H9 (cell line): ENCODE measurements around the gene EXOSC2. TPM values are rescaled to one million over a fixed set of nuclear protein-coding genes. Genes with fewer than 3 reads are reported as not detected.
A peak's percentile ranks its signal among the peaks of the same experiment; 100 is the strongest.

Experiments
- DNase-seq: peaks from one replicate; pipeline ENCODE4 v3.0.0-alpha.2; 2017
- H2AFZ ChIP-seq: one replicate; pipeline ENCODE4 v1.6.1; 2013; ENCODE audit warnings: mild to moderate bottlenecking, low read length, control low read depth, moderate library complexity
- H2AK5ac ChIP-seq: 2 replicates; pipeline ENCODE4 v1.6.1; 2013; ENCODE audit warnings: low read length, control low read depth, mixed read lengths; ENCODE audit not compliant: insufficient read length
- H2BK120ac ChIP-seq: one replicate; pipeline ENCODE4 v1.6.1; 2013; ENCODE audit warnings: low read depth, mild to moderate bottlenecking, low read length, control low read depth, inconsistent platforms; ENCODE audit not compliant: poor library complexity, severe bottlenecking
- H2BK12ac ChIP-seq: 2 replicates; pipeline ENCODE4 v1.6.1; 2013; ENCODE audit warnings: low read length, control low read depth, mixed read lengths, low read depth; ENCODE audit not compliant: insufficient read length
- H2BK15ac ChIP-seq: 2 replicates; pipeline ENCODE4 v1.6.1; 2013; ENCODE audit warnings: low read depth, low read length, control low read depth
- H2BK20ac ChIP-seq: one replicate; pipeline ENCODE4 v1.6.1; 2013; ENCODE audit warnings: low read depth, mild to moderate bottlenecking, low read length, control low read depth, inconsistent platforms; ENCODE audit not compliant: poor library complexity, severe bottlenecking
- H2BK5ac ChIP-seq: 2 replicates; pipeline ENCODE4 v1.6.1; 2013; ENCODE audit warnings: low read length, control low read depth, mixed read lengths; ENCODE audit not compliant: insufficient read length
- H3K14ac ChIP-seq: 2 replicates; pipeline ENCODE4 v1.6.1; 2013; ENCODE audit warnings: low read length, control low read depth; ENCODE audit not compliant: insufficient read depth
- H3K18ac ChIP-seq: 2 replicates; pipeline ENCODE4 v1.6.1; 2013; ENCODE audit warnings: low read depth, mild to moderate bottlenecking, mixed read lengths, low read length, control low read depth; ENCODE audit not compliant: insufficient read length
- H3K23ac ChIP-seq: 2 replicates; pipeline ENCODE4 v1.6.1; 2013; ENCODE audit warnings: low read length, control low read depth, mixed read lengths, low read depth; ENCODE audit not compliant: insufficient read length
- H3K23me2 ChIP-seq: 2 replicates; pipeline ENCODE4 v1.6.1; 2013; ENCODE audit warnings: low read depth, mild to moderate bottlenecking, mixed read lengths, low read length, control low read depth; ENCODE audit not compliant: insufficient read length, poor library complexity, severe bottlenecking
- H3K27ac ChIP-seq: 2 replicates; pipeline ENCODE4 v1.5.1; 2013; ENCODE audit warnings: low read length, control low read depth, mixed read lengths, low read depth; ENCODE audit not compliant: insufficient read length
- H3K27me3 ChIP-seq: 2 replicates; pipeline ENCODE4 v1.6.1; 2013; ENCODE audit warnings: low read length, control low read depth, inconsistent platforms; ENCODE audit not compliant: insufficient read depth
- H3K4ac ChIP-seq: 2 replicates; pipeline ENCODE4 v1.6.1; 2013; ENCODE audit warnings: low read depth, mild to moderate bottlenecking, control low read depth, inconsistent platforms, low read length, moderate library complexity
- H3K4me1 ChIP-seq: 2 replicates; pipeline ENCODE4 v1.6.1; 2013; ENCODE audit warnings: low read length, control low read depth, inconsistent platforms; ENCODE audit not compliant: insufficient read depth
- H3K4me2 ChIP-seq: 2 replicates; pipeline ENCODE4 v1.6.1; 2013; ENCODE audit warnings: low read length, control low read depth, mixed read lengths; ENCODE audit not compliant: insufficient read length, insufficient read depth
- H3K56ac ChIP-seq: 2 replicates; pipeline ENCODE4 v1.6.1; 2013; ENCODE audit warnings: low read depth, mild to moderate bottlenecking, mixed read lengths, low read length, control low read depth; ENCODE audit not compliant: insufficient read length
- H3K79me1 ChIP-seq: 2 replicates; pipeline ENCODE4 v1.6.1; 2013; ENCODE audit warnings: low read depth, mild to moderate bottlenecking, moderate library complexity, low read length, control low read depth, inconsistent platforms; ENCODE audit not compliant: insufficient read depth, poor library complexity, severe bottlenecking
- H3K79me2 ChIP-seq: 2 replicates; pipeline ENCODE4 v1.6.1; 2013; ENCODE audit warnings: low read length, control low read depth, inconsistent platforms; ENCODE audit not compliant: insufficient read depth
- H3K9ac ChIP-seq: 2 replicates; pipeline ENCODE4 v1.6.1; 2013; ENCODE audit warnings: low read length, control low read depth, mixed read lengths; ENCODE audit not compliant: insufficient read length; ENCODE audit errors: extremely low read depth
- H3K9me3 ChIP-seq: one replicate; pipeline ENCODE4 v1.6.1; 2013; ENCODE audit warnings: low read depth, low read length, inconsistent platforms; ENCODE audit not compliant: control insufficient read depth
- H3T11ph ChIP-seq: one replicate; pipeline ENCODE4 v1.6.1; 2013; ENCODE audit warnings: mild to moderate bottlenecking, low read length, control low read depth, inconsistent platforms
- H4K20me1 ChIP-seq: one replicate; pipeline ENCODE4 v1.6.1; 2013; ENCODE audit not compliant: control insufficient read depth, insufficient read length, insufficient read depth
- H4K5ac ChIP-seq: 2 replicates; pipeline ENCODE4 v1.6.1; 2013; ENCODE audit warnings: low read depth, mild to moderate bottlenecking, mixed read lengths, low read length, control low read depth; ENCODE audit not compliant: insufficient read length
- H4K8ac ChIP-seq: replicated peaks from 2 replicates; pipeline ENCODE4 v1.6.1; 2013; ENCODE audit warnings: low read length, control low read depth, mixed read lengths, low read depth; ENCODE audit not compliant: insufficient read length
- H4K91ac ChIP-seq: 2 replicates; pipeline ENCODE4 v1.6.1; 2013; ENCODE audit warnings: low read depth, mild to moderate bottlenecking, moderate library complexity, mixed read lengths, low read length, control low read depth; ENCODE audit not compliant: insufficient read length
- H3K27ac Mint-ChIP-seq, 3 experiments: 2 replicates in 2 of 3; 3 replicates in 1 of 3; pipeline ENCODE4 v1.8.0; 2020 to 2021; ENCODE audit warnings: mixed read lengths in 3 of 3, mild to moderate bottlenecking in 1 of 3, moderate library complexity in 1 of 3
- H3K27me3 Mint-ChIP-seq: 2 replicates; pipeline ENCODE4 v1.8.0; 2021; ENCODE audit warnings: low read depth, mild to moderate bottlenecking, moderate library complexity, mixed read lengths
- H3K36me3 Mint-ChIP-seq, 3 experiments: 2 replicates in 2 of 3; 3 replicates in 1 of 3; pipeline ENCODE4 v1.8.0; 2020 to 2021; ENCODE audit warnings: low read depth in 3 of 3, mixed read lengths in 3 of 3; ENCODE audit not compliant: insufficient read depth in 1 of 3
- H3K4me1 Mint-ChIP-seq, 2 experiments: 2 replicates each; pipeline ENCODE4 v1.8.0; 2020; ENCODE audit warnings: mixed read lengths in 2 of 2
- H3K4me3 Mint-ChIP-seq, 2 experiments: 2 replicates in 1 of 2; 3 replicates in 1 of 2; pipeline ENCODE4 v1.8.0; 2020 to 2021; ENCODE audit warnings: mild to moderate bottlenecking in 2 of 2, mixed read lengths in 2 of 2, moderate library complexity in 1 of 2
- H3K9me3 Mint-ChIP-seq, 2 experiments: 2 replicates in 1 of 2; 3 replicates in 1 of 2; pipeline ENCODE4 v1.8.0; 2020; ENCODE audit warnings: mild to moderate bottlenecking in 2 of 2, mixed read lengths in 2 of 2, moderate library complexity in 1 of 2
- WGBS: extraction: QIAGEN DNeasy Blood & Tissue Kit; methylation state at CpG from one replicate; pipeline ENCODE4 v1.1.7; 2013; ENCODE audit warnings: missing lambda C conversion rate, low lambda C conversion rate, mixed read lengths; ENCODE audit not compliant: insufficient read length; ENCODE audit errors: extremely low coverage; 5-methylcytosine and 5-hydroxymethylcytosine counted together
- total RNA-seq: library from RNA; stranded (reverse); gene quantifications from 2 replicates; pipeline ENCODE4 v1.2.1, GENCODE V29; 2021
- TF ChIP-seq, protein P1 (sequence below): fragments of 200-600 bp; sonication (generic); conservative IDR thresholded peaks from 3 replicates; pipeline ENCODE4 v1.8.0; 2021; ENCODE audit warnings: antibody characterized with exemption, mild to moderate bottlenecking

EXOSC2 gene
- total RNA-seq, 1 experiment from 2014 or later, result 94.5 TPM

- TF ChIP-seq, protein P1, sequence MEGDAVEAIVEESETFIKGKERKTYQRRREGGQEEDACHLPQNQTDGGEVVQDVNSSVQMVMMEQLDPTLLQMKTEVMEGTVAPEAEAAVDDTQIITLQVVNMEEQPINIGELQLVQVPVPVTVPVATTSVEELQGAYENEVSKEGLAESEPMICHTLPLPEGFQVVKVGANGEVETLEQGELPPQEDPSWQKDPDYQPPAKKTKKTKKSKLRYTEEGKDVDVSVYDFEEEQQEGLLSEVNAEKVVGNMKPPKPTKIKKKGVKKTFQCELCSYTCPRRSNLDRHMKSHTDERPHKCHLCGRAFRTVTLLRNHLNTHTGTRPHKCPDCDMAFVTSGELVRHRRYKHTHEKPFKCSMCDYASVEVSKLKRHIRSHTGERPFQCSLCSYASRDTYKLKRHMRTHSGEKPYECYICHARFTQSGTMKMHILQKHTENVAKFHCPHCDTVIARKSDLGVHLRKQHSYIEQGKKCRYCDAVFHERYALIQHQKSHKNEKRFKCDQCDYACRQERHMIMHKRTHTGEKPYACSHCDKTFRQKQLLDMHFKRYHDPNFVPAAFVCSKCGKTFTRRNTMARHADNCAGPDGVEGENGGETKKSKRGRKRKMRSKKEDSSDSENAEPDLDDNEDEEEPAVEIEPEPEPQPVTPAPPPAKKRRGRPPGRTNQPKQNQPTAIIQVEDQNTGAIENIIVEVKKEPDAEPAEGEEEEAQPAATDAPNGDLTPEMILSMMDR, result no peak
Measured at GRCh38 chr9:130715270-130715669, 21.7 kb downstream of the EXOSC2 start.

More at GRCh38 chr9:130715270-130715669, 21.7 kb downstream of the EXOSC2 start:
- WGBS, result no CpG with 5 or more reads among the region's 3 CpGs
- Histone ChIP-seq H3K4me2 (peak overlapping the region; percentile 89), H3K9me3 (no peaks in the 10 kb centered on the region), H2AFZ (no peak overlapping the region), H3K23me2 (peaks cover 5% of the 10 kb centered on the region), H3K18ac (no peak overlapping the region), H4K20me1 (no peaks in the 10 kb centered on the region), H3K14ac (no peak overlapping the region), H3K27me3 (no peaks in the 10 kb centered on the region), H4K5ac (no peak overlapping the region), H3K4ac (no peak overlapping the region), H3K23ac (no peak overlapping the region), H2BK120ac (no peak overlapping the region), H3K79me1 (peaks cover 3% of the 10 kb centered on the region), H3K56ac (no peak overlapping the region), H3K4me1 (peaks cover 7% of the 10 kb centered on the region; the same call in 1 of the 2 replicates), H4K91ac (no peak overlapping the region), H2BK5ac (no peak overlapping the region), H3K79me2 (peaks cover 6% of the 10 kb centered on the region; the same call in 1 of the 2 replicates), H2BK15ac (no peak overlapping the region), H2AK5ac (no peak overlapping the region), H3K9ac (no peak overlapping the region), H2BK12ac (no peak overlapping the region), H3K27ac (no peak overlapping the region), H2BK20ac (no peak overlapping the region), H3T11ph (no peak overlapping the region), H4K8ac (no peak overlapping the region)
- no peak for DNase-seq
- H3K27ac Mint-ChIP-seq, result no peak overlapping the region
- no peaks in the 10 kb centered on the region for H3K27me3 Mint-ChIP-seq
- H3K36me3 Mint-ChIP-seq, result no peaks in the 10 kb centered on the region
- H3K9me3 Mint-ChIP-seq, result no peaks in the 10 kb centered on the region
- H3K4me3 Mint-ChIP-seq, result peak overlapping the region; percentile 90 to 96
- H3K4me1 Mint-ChIP-seq, result peaks cover 23 to 27% of the 10 kb centered on the region in 2 experiments
